Thoracic aorta (tissue), 2 donors: ENCODE data around the gene POSTN. TPM values are rescaled to one million over a fixed set of nuclear protein-coding genes. Genes with fewer than 3 reads are reported as not detected.

ENCODE experiments used
- ATAC-seq: fragments of 150-250 bp; one replicate; pipeline ENCODE4 v1.8.0; 2017; ENCODE audit warnings: low read depth; ENCODE audit not compliant: insufficient number of reproducible peaks, low FRiP score
- DNase-seq: peaks from one replicate; pipeline ENCODE4 v3.0.0-alpha.2; 2020; ENCODE audit warnings: low spot score
- H3K27ac ChIP-seq, 2 donors: fragments of 200-600 bp; sonication (generic); 1 replicate in 1 of 2; 2 replicates in 1 of 2; pipeline ENCODE4 v1.5.1; 2016; ENCODE audit warnings: mild to moderate bottlenecking in 2 of 2, moderate library complexity in 2 of 2
- H3K27me3 ChIP-seq: fragments of 200-600 bp; sonication (generic); replicated peaks from 2 replicates; pipeline ENCODE4 v1.6.0; 2016; ENCODE audit warnings: mild to moderate bottlenecking; ENCODE audit not compliant: insufficient read depth
- H3K36me3 ChIP-seq: fragments of 200-600 bp; sonication (generic); one replicate; pipeline ENCODE4 v1.5.1; 2016
- H3K4me1 ChIP-seq, 2 donors: fragments of 200-600 bp; sonication (generic); 1 replicate in 1 of 2; 2 replicates in 1 of 2; pipeline versions ENCODE4 v1.5.1 to v1.6.0; 2016; ENCODE audit warnings: low read depth in 2 of 2, mild to moderate bottlenecking in 1 of 2; ENCODE audit not compliant: control insufficient read depth in 1 of 2
- H3K4me3 ChIP-seq: fragments of 200-600 bp; sonication (generic); 2 replicates; pipeline ENCODE4 v1.5.1; 2016; ENCODE audit warnings: mild to moderate bottlenecking
- H3K9me3 ChIP-seq: fragments of 200-600 bp; sonication (generic); 2 replicates; pipeline ENCODE4 v1.5.1; 2016
- total RNA-seq, 2 donors: library from RNA; depleted of rRNA; stranded (reverse); fragments of >200 nt; gene quantifications; one replicate each; pipeline versions ENCODE4 v1.1.0 to v1.2.3, GENCODE V29; 2016
- TF ChIP-seq, protein P1 (sequence below): fragments of 200-600 bp; sonication (generic); IDR thresholded peaks from one replicate; pipeline ENCODE4 v1.5.1; 2019; ENCODE audit warnings: antibody characterized with exemption

The POSTN gene
- total RNA-seq, 2 donors from 2014 or later = 145 to 191 TPM

DNA sequence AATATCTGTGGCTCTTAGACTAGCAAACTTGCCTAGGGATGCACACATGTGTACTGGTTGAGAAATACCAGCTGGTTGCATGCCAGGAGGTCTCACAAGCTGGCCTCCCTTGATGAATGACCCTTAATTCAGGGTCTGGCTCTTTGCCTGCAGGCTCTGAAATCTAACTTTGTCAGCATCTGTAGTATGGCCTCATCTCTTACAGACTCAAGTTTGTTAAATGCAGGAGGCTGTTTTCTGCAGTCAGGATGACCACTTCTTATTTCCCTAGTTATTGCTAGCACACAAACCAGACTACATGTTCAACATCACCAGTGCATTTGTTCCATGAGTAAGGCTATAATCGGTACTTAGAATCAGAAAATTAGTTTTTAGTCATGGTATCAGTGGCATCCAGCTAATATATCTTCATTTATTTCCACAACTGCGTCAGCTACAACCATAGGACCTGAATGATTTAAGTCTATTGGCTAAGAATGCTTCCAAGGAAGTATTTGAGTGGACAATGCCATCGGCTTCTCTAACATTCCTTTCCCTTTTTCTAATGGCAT, 23.3 kb upstream of the POSTN start:
- ATAC-seq = no peak
- TF ChIP-seq, protein P1, sequence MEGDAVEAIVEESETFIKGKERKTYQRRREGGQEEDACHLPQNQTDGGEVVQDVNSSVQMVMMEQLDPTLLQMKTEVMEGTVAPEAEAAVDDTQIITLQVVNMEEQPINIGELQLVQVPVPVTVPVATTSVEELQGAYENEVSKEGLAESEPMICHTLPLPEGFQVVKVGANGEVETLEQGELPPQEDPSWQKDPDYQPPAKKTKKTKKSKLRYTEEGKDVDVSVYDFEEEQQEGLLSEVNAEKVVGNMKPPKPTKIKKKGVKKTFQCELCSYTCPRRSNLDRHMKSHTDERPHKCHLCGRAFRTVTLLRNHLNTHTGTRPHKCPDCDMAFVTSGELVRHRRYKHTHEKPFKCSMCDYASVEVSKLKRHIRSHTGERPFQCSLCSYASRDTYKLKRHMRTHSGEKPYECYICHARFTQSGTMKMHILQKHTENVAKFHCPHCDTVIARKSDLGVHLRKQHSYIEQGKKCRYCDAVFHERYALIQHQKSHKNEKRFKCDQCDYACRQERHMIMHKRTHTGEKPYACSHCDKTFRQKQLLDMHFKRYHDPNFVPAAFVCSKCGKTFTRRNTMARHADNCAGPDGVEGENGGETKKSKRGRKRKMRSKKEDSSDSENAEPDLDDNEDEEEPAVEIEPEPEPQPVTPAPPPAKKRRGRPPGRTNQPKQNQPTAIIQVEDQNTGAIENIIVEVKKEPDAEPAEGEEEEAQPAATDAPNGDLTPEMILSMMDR = no peak
- H3K4me3 ChIP-seq = no peak overlapping the region
- H3K27me3 ChIP-seq = no peaks in the 10 kb centered on the region
- H3K27ac ChIP-seq = no peak overlapping the region
- peaks cover 0 to 29% of the 10 kb centered on the region in 2 donors for H3K4me1 ChIP-seq
- no peak for DNase-seq
- no peaks in the 10 kb centered on the region for H3K36me3 ChIP-seq
- H3K9me3 ChIP-seq = no peaks in the 10 kb centered on the region

DNA sequence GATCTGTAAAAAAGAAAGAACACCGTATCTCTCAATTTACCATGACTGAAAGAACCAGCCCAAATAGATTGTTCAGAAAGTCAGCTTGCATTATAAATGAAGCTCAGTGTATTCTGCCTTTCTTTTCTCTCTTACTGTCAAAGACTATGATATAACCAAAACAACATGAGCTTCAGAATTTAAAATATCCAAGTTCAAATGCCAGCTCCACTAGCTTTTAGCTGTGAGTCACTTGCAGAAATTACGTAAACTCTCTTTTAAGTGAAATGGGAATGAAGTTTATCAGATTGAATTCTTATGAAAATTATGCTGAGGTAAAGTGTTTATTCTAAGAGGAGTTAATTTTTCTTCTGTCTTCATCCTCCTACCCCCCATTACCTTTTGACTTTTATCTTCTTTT, 20.0 kb upstream of the POSTN start:
- no peak overlapping the region for H3K4me3 ChIP-seq
- TF ChIP-seq, protein P1 = no peak
- no peak overlapping the region for H3K27ac ChIP-seq
- ATAC-seq (no peak), DNase-seq (no peak)
- no peaks in the 10 kb centered on the region for H3K9me3 ChIP-seq
- H3K36me3 ChIP-seq = no peaks in the 10 kb centered on the region
- H3K4me1 ChIP-seq = peaks cover 0 to 20% of the 10 kb centered on the region in 2 donors
- no peaks in the 10 kb centered on the region for H3K27me3 ChIP-seq

DNA sequence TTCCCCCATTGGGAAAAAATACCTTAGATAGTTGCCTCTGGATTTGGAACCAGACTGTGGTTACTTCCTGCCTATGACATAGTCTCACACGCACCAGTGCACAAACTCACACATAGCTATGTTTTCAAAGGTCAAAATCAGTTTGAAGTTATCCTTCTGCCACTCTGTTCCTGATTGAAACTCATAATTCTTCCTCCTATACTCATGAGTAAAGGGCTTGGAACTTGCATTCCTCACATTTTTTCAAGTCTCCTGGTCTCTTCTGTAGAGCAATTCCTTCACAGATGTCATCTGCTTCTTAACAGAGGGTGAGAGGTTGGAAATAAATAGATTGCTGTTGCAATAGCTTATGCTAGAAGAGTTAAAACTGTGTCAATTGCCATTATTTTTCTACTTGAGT, 18.6 kb upstream of the POSTN start:
- Histone ChIP-seq H3K27ac (no peak overlapping the region), H3K27me3 (no peaks in the 10 kb centered on the region), H3K4me1 (peaks cover 0 to 17% of the 10 kb centered on the region in 2 donors), H3K36me3 (no peaks in the 10 kb centered on the region), H3K9me3 (no peaks in the 10 kb centered on the region), H3K4me3 (no peak overlapping the region)
- DNase-seq (no peak), ATAC-seq (no peak)
- TF ChIP-seq, protein P1 = no peak

DNA sequence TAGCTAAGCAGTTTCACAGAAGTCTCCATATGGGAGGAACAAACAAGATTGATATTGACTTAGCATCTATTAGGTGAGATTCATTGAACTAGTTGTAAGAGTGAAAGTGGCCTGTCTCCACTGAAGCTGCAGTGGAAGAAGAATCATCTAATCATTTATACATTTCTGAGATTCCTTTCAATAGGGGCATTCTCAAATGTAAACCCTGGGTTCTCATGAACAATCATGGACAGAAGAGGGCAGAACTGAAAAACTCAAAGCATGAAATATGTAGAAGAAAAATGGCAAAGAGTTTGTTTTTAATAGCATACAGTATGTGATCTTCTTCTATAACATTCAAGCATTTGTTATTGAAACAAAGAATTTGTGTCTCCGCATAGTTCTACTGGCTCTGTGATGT, 17.6 kb upstream of the POSTN start:
- TF ChIP-seq, protein P1 = no peak
- no peak for DNase-seq
- no peak overlapping the region for H3K27ac ChIP-seq

DNA sequence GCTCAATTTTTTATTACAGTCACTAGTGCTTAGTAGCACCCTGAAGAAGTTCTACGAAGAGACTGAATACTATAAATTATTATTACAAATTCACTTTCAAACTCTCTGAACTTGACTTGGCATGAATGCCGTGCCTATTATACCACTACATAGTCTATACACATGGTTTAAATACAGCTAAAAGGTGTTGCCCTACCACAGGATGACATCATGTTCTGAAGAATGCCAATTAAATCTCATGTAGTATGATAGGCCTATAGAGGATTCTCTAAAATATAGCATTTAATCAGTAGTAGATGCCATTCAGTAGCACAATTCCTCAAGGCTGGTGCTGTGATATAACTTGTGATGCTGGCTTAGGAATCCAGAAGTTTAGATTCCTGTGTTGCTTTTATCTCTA, 16.7 kb upstream of the POSTN start:
- no peak for ATAC-seq
- Histone ChIP-seq H3K4me1 (peaks cover 0 to 11% of the 10 kb centered on the region in 2 donors), H3K9me3 (no peaks in the 10 kb centered on the region), H3K27me3 (no peaks in the 10 kb centered on the region), H3K4me3 (no peak overlapping the region), H3K27ac (no peak overlapping the region), H3K36me3 (no peaks in the 10 kb centered on the region)
- TF ChIP-seq, protein P1 = no peak
- DNase-seq = no peak

More for the DNA sequence above, 17.6 kb upstream of the POSTN start:
- Histone ChIP-seq H3K27me3 (no peaks in the 10 kb centered on the region), H3K4me3 (no peak overlapping the region), H3K9me3 (no peaks in the 10 kb centered on the region), H3K4me1 (peaks cover 0 to 11% of the 10 kb centered on the region in 2 donors), H3K36me3 (no peaks in the 10 kb centered on the region)
- ATAC-seq = no peak
